Subcutaneous adipose tissue (tissue), 4 donors: Measurements from ENCODE around the gene DDX23. TPM values are rescaled to one million over a fixed set of nuclear protein-coding genes. Genes with fewer than 3 reads are reported as not detected.

Source experiments
- CTCF ChIP-seq: fragments of 450-650 bp; IDR thresholded peaks from one replicate; pipeline ENCODE4 v1.5.1; 2016; ENCODE audit warnings: low read depth, mild to moderate bottlenecking, control low read depth, antibody characterized with exemption, moderate library complexity
- total RNA-seq, 4 donors: library from RNA; depleted of rRNA; stranded (reverse); fragments of >200 nt; gene quantifications; one replicate each; pipeline ENCODE4 v1.1.0, GENCODE V29; 2016

The DDX23 gene
- total RNA-seq, 4 donors from 2014 or later: 37.0 to 65.7 (median 52.6) TPM

GRCh38 chr12:48788524-48788853 lies 63.5 kb downstream of the DDX23 start:
- TF ChIP-seq CTCF: no peak

- TF ChIP-seq CTCF: no peak
Observed at GRCh38 chr12:48787791-48788523, 64.0 kb downstream of the DDX23 start.

- no peak for TF ChIP-seq CTCF
Observed at GRCh38 chr12:48786591-48787544, 65.1 kb downstream of the DDX23 start.

- TF ChIP-seq CTCF: no peak
Observed at GRCh38 chr12:48783432-48783831, 68.5 kb downstream of the DDX23 start.

GRCh38 chr12:48782457-48783395 lies 69.2 kb downstream of the DDX23 start:
- no peak for TF ChIP-seq CTCF

- TF ChIP-seq CTCF: no peak
Observed at GRCh38 chr12:48781750-48782456, 70.1 kb downstream of the DDX23 start.
